ENCODE data around the gene ZFP36L1. TPM values are rescaled to one million over a fixed set of nuclear protein-coding genes. Genes with fewer than 3 reads are reported as not detected.
A peak's percentile ranks its signal among the peaks of the same experiment; 100 is the strongest.

The ZFP36L1 gene
- total and polyA plus RNA-seq, 10 of the 15 experiments (the other 5 are each of a cell fraction or from before 2014, with no cell fraction given) = 22.0 to 184 (median 66.1) TPM

GRCh38 chr14:68797121-68797670 lies 4.3 kb upstream of the ZFP36L1 start:
- Histone ChIP-seq H3K4me3 (no peak overlapping the region), H3K4me1 (ENCODE audit: control insufficient read depth, insufficient read depth, low read length) (peaks cover 18% of the 10 kb centered on the region), H3K79me2 (ENCODE audit: control insufficient read depth, insufficient read depth, low read length) (peaks cover 36% of the 10 kb centered on the region), H3K9ac (ENCODE audit: control insufficient read depth, insufficient read depth, low read length) (peak overlapping the region; percentile 99; the same call in 1 of the 2 replicates), H4K20me1 (ENCODE audit: control insufficient read depth, insufficient read depth) (no peaks in the 10 kb centered on the region), H3K9me3 (replicated peaks; ENCODE audit: control insufficient read depth, insufficient read depth, low read length) (peaks cover 8% of the 10 kb centered on the region), H2AFZ (ENCODE audit: control insufficient read depth, low read depth, low read length) (peak overlapping the region; percentile 1; the same call in 1 of the 2 replicates), H3K27ac (ENCODE audit: control insufficient read depth, insufficient read depth) (peak overlapping the region; percentile 100), H3K36me3 (ENCODE audit: control insufficient read depth in 2 of 2, insufficient read depth in 2 of 2, low read length in 1 of 2) (0 out of 4 replicates have a peak, but pooled peaks cover 0 to 2% of the 10 kb centered on the region in 2 experiments), H3K4me2 (ENCODE audit: control insufficient read depth, insufficient read depth) (peak overlapping the region; percentile 62; the same call in 1 of the 2 replicates), H3K27me3 (replicated peaks in 1 of 2; ENCODE audit: control insufficient read depth in 2 of 2, insufficient read depth in 2 of 2, low read length in 1 of 2) (no peaks in the 10 kb centered on the region)
- in situ Hi-C loops (cut with MboI) (loop anchor here (10.0 kb wide), 1 partner anchor 522 kb away; no protein-coding TSS in a partner anchor), intact Hi-C loops (cut with micrococcal nuclease; ENCODE audit: unreplicated experiment) (no loop called here)
- ChIA-PET POLR2A (interaction anchor here (1.0 to 3.8 kb wide), 5 partner anchors 10 to 521 kb away, joined by 3 to 45 read pairs (median 9); no protein-coding TSS in a partner anchor), CTCF (interaction anchor here (1.3 to 3.2 kb wide), 3 partner anchors 9 to 28 kb away, joined by 4 to 26 read pairs (median 7); no protein-coding TSS in a partner anchor), SMC1A (ENCODE audit: uncharacterized antibody, unreplicated experiment) (interaction anchor here (0.9 to 4.9 kb wide), 5 partner anchors 9 to 551 kb away, joined by 3 to 78 read pairs (median 4); no protein-coding TSS in a partner anchor), RAD21 (ENCODE audit: unreplicated experiment) (interaction anchor here (1.0 to 3.8 kb wide), 4 partner anchors 10 to 291 kb away, joined by 3 to 76 read pairs (median 8); no protein-coding TSS in a partner anchor)
- TF ChIP-seq TCF7 (IDR thresholded peaks at IDR 0.05; ENCODE audit: borderline replicate concordance) (no peak), CBX5 (IDR thresholded peaks at IDR 0.05; ENCODE audit: low read depth) (no peak), ATF3 (IDR thresholded peaks at IDR 0.05; ENCODE audit: borderline replicate concordance, extremely low read depth, low read depth, low read length) (no peak), EED (IDR thresholded peaks at IDR 0.05; ENCODE audit: low read depth) (0 out of 2 replicates have a peak, but pooled peaks have one; percentile 21)
- 61% methylated on average over 7 of the region's 7 CpGs for WGBS (ENCODE audit: insufficient coverage, insufficient replicate concordance, low lambda C conversion rate, missing lambda C conversion rate)
- DNase-seq (ENCODE audit: low read depth, low spot score) = no peak
- no peak for FAIRE-seq
- BruUV-seq (replicated peaks) = no TSS peak
- ATAC-seq = no peak

Data from GM12878 (cell line).